Upper lobe of right lung (tissue), 1 donor: ENCODE measurements around the gene MARCO. TPM values are rescaled to one million over a fixed set of nuclear protein-coding genes. Genes with fewer than 3 reads are reported as not detected.
"Not testable (repeated sequence)": the region's sequence is repeated elsewhere in the genome, so short reads cannot be mapped to it uniquely, and the experiment has no call there.

ENCODE experiments used
- ATAC-seq: fragments of 200-7000 bp; cut with Tn5 transposase; one replicate; pipeline ENCODE4 v1.9.1; 2020; ENCODE audit warnings: mild to moderate bottlenecking, moderate library complexity
- DNase-seq: peaks from one replicate; pipeline ENCODE4 v3.0.0-alpha.2; 2020
- H3K27ac ChIP-seq: fragments of 200-600 bp; one replicate; pipeline ENCODE4 v1.8.0; 2022
- H3K27me3 ChIP-seq: fragments of 200-600 bp; one replicate; pipeline ENCODE4 v1.8.0; 2022; ENCODE audit warnings: mild to moderate bottlenecking
- H3K36me3 ChIP-seq: fragments of 200-600 bp; one replicate; pipeline ENCODE4 v1.8.0; 2022
- H3K4me1 ChIP-seq: fragments of 200-600 bp; one replicate; pipeline ENCODE4 v1.8.0; 2022
- H3K4me3 ChIP-seq: fragments of 200-600 bp; one replicate; pipeline ENCODE4 v1.8.0; 2022; ENCODE audit warnings: mild to moderate bottlenecking
- H3K9me3 ChIP-seq: fragments of 200-600 bp; one replicate; pipeline ENCODE4 v1.8.0; 2022
- intact Hi-C: fragments of 100-400 bp; cut with DNase I; formaldehyde crosslinking; loops from one replicate; pipeline ENCODE4 v1.11.0; 2022
- total RNA-seq: library from RNA; stranded (reverse); fragmentation: NEBNext Ultra II Directional; extraction: Animal tissue kit (Norgen Biotek cat#: 25700); gene quantifications from one replicate; pipeline ENCODE4 v1.2.1, GENCODE V29; 2021
- TF ChIP-seq, protein P1 (sequence below): fragments of 200-600 bp; IDR thresholded peaks from one replicate; pipeline ENCODE4 v1.8.0; 2022; ENCODE audit warnings: antibody characterized with exemption
- donor health status: DM: no; HTN: yes; CAD: no; lungs with severe emphysema.

Gene MARCO
- total RNA-seq, 1 donor from 2014 or later = 165 TPM

DNA sequence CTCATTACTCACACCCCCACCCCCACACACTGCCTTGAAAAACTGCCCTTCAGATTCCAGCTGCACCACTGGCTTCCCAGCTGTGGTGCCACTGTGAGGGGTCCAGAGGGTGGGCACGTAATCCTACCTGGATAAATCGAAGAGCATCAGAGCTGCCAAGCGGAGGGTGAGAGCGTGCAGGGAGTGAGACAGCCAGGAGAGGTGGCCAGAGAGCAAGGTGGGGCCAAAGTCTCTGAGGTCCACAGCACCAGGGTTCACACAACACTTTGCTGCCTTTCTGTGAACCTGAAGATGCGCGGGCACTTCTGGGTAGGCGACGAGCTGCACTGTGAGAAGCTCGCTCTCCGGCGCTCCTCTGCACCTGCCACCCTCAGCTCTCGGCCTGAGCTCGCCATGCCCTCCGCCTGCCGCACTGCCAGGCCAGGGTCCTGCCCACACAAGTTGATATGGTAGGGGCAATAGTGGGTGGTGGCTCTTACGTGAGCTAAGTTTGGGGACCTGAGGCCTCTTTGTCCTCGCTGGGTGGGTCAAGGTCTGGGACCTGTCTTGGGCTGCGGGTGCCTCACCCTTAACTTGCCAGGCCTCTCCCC lies 83.9 kb downstream of the MARCO start:
- intact Hi-C loops = no loop called here
- Histone ChIP-seq H3K9me3 (no peaks in the 10 kb centered on the region), H3K4me3 (no peak overlapping the region), H3K27ac (no peak overlapping the region), H3K4me1 (no peaks in the 10 kb centered on the region), H3K27me3 (no peaks in the 10 kb centered on the region), H3K36me3 (no peaks in the 10 kb centered on the region)
- DNase-seq (peak; percentile 55), ATAC-seq (no peak)
- TF ChIP-seq, protein P1, sequence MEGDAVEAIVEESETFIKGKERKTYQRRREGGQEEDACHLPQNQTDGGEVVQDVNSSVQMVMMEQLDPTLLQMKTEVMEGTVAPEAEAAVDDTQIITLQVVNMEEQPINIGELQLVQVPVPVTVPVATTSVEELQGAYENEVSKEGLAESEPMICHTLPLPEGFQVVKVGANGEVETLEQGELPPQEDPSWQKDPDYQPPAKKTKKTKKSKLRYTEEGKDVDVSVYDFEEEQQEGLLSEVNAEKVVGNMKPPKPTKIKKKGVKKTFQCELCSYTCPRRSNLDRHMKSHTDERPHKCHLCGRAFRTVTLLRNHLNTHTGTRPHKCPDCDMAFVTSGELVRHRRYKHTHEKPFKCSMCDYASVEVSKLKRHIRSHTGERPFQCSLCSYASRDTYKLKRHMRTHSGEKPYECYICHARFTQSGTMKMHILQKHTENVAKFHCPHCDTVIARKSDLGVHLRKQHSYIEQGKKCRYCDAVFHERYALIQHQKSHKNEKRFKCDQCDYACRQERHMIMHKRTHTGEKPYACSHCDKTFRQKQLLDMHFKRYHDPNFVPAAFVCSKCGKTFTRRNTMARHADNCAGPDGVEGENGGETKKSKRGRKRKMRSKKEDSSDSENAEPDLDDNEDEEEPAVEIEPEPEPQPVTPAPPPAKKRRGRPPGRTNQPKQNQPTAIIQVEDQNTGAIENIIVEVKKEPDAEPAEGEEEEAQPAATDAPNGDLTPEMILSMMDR = no peak

DNA sequence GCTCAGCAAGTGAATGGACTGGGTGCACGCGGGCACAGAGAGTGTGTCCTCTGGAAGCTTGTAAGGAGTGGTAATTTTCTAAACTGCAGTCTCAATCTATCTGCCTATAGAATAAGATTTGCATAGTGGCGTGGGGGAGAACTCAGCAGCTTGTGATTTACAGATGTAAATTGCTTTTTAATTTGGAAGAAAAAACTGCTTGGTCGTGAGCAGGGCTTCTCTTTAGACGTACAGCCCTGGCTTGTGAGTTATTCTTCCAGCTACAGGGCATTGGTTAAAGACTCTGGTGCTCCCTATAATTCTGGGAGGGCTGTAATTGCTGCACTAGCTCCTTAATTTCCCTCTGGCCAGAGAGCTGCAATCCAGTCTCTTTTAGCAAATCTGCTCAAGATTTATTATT lies 84.9 kb downstream of the MARCO start:
- TF ChIP-seq, protein P1 = no peak
- no peaks in the 10 kb centered on the region for H3K27me3 ChIP-seq
- H3K36me3 ChIP-seq = no peaks in the 10 kb centered on the region
- no peak overlapping the region for H3K4me3 ChIP-seq
- no peaks in the 10 kb centered on the region for H3K9me3 ChIP-seq
- intact Hi-C loops = no loop called here
- ATAC-seq (no peak), DNase-seq (no peak)
- H3K27ac ChIP-seq = no peak overlapping the region
- no peaks in the 10 kb centered on the region for H3K4me1 ChIP-seq

DNA sequence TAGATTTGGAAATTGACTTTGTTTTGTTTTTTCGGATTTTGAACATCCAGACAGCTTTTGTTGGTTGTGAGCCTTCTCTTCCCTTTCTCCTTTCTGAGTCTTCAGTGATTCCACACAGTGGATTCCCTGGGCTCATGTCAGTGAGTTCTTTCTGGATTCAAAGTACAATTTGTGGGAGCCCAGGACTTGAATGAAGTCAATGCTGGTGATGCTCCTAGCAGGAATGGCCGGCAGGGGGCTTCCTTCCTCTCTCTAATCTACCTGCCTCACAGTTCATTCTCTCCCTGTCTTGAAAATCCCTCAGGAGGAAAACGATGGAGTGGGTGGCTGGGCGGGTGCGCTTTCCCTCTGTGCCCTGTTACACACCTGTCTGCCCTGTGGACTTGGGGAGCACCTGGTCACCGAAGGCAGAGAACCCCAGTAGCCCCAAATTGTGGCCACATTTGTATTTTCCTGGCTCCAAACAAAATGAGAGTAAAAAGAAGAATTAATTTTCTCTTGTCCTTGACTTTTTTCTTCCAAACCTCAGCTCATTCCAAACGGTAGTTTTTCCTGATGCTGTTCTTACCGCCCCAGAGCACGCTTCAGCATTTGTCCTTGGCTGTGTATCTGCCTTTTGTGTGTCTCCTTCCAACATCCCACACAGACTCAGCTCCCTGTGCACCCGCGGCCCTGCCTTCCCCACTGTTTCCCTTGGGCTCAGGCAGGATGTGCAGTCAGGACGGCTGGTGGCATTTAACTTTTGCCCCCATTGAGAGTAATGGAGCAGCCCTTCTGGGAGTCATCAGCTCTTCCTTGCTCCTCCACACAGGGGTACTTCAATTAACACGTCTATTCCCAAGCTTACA lies 86.6 kb downstream of the MARCO start:
- DNase-seq (peak; percentile 75), ATAC-seq (peak; percentile 71)
- H3K27me3 ChIP-seq = no peaks in the 10 kb centered on the region
- H3K4me3 ChIP-seq = no peak overlapping the region
- TF ChIP-seq, protein P1 = peak; percentile 44
- intact Hi-C loops = no loop called here
- H3K36me3 ChIP-seq = no peaks in the 10 kb centered on the region
- no peaks in the 10 kb centered on the region for H3K9me3 ChIP-seq
- no peak overlapping the region for H3K27ac ChIP-seq
- H3K4me1 ChIP-seq = no peaks in the 10 kb centered on the region

DNA sequence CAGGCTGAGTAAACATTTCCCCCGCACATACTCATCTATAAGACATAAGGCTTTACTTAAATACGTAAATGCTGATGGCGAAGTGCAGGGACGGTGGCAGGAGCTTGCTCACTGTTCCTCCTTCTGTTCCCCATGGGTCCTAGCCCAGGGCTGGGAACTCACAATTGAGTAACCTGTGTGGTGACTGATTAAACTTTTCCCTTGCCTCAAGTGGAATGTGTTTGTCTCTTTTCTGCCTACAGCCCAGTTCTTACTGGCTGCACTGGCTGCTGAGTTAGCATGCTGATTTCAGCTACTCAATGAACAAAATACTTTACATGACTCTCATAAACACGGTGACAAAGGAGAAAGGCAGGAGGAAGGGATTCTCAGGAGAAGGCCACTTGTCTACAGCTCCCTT lies 87.3 kb downstream of the MARCO start:
- no peak overlapping the region for H3K4me3 ChIP-seq
- no peaks in the 10 kb centered on the region for H3K27me3 ChIP-seq
- no peaks in the 10 kb centered on the region for H3K9me3 ChIP-seq
- intact Hi-C loops = no loop called here
- TF ChIP-seq, protein P1 = no peak
- H3K4me1 ChIP-seq = no peaks in the 10 kb centered on the region
- DNase-seq = peak; percentile 55
- peak; percentile 66 for ATAC-seq
- H3K27ac ChIP-seq = no peak overlapping the region
- no peaks in the 10 kb centered on the region for H3K36me3 ChIP-seq

DNA sequence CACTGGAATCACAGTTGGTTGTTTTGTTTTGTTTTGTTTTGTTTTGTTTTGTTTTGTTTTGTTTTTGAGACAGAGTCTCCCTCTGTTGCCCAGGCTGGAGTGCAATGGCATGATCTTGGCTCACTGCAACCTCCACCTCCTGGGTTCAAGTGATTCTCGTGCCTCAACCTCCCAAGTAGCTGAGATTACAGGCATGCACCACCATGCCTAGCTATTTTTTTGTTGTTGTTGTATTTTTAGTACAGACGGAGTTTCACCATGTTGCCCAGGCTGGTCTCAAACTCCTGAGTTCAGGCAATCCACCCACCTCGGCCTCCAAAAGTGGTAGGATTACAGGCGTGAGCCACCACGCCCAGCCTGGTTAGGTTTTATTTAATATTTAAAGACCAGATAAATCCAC lies 95.9 kb downstream of the MARCO start:
- DNase-seq, H3K27ac ChIP-seq, H3K27me3 ChIP-seq, H3K4me1 ChIP-seq, H3K9me3 ChIP-seq, ATAC-seq, intact Hi-C loops, H3K4me3 ChIP-seq, H3K36me3 ChIP-seq: not testable (repeated sequence)

DNA sequence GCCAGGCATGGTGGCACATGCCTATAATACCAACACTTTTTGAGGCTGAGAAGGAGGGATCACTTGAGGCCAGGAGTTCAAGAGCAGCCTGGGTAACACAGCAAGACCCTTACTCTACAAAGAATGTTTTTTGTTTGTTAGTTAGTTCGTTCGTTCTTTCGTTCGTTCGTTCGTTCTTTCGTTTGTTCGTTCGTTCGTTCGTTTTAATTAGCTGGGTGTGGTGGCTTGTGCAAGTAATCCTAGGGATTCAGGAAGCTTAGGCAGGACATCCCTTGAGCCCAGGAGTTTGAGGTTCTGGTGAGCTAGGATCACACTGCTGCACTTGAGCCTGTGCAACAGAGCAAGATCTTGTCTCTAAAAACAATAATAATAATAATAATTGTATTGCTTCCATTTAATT lies 98.7 kb downstream of the MARCO start:
- H3K36me3 ChIP-seq = no peaks in the 10 kb centered on the region
- TF ChIP-seq, protein P1 = no peak
- H3K4me1 ChIP-seq = no peaks in the 10 kb centered on the region
- H3K27ac ChIP-seq = no peak overlapping the region
- no peak for DNase-seq
- ATAC-seq = no peak
- H3K27me3 ChIP-seq = no peaks in the 10 kb centered on the region
- intact Hi-C loops = no loop called here
- no peaks in the 10 kb centered on the region for H3K9me3 ChIP-seq
- H3K4me3 ChIP-seq = no peak overlapping the region
